ENCODE data around the gene FSCN2. TPM values are rescaled to one million over a fixed set of nuclear protein-coding genes. Genes with fewer than 3 reads are reported as not detected.
"Not testable (repeated sequence)": the region's sequence is repeated elsewhere in the genome, so short reads cannot be mapped to it uniquely, and the experiment has no call there.

The FSCN2 gene
- total RNA-seq, 3 donors from 2014 or later = 0.48 to 3.2 (median 1.6) TPM

- no peaks in the 10 kb centered on the region for H3K4me1 ChIP-seq
- peaks cover 4 to 5% of the 10 kb centered on the region in 2 donors for H3K27me3 ChIP-seq
- H3K36me3 ChIP-seq = no peaks in the 10 kb centered on the region
- no peak for DNase-seq (ENCODE audit: low spot score in 2 of 2)
- H3K9me3 ChIP-seq = no peaks in the 10 kb centered on the region
- intact Hi-C loops (cut with DNase I; ENCODE audit: low total_unique reads) = no loop called here
- H3K4me3 ChIP-seq = peak overlapping the region in 1 of 3 donors; percentile 51
- TF ChIP-seq POLR2A (IDR thresholded peaks at IDR 0.05) (no peak), CTCF (IDR thresholded peaks at IDR 0.05) (no peak), POLR2AphosphoS5 (IDR thresholded peaks at IDR 0.05) (no peak)
- H3K27ac ChIP-seq = no peak overlapping the region
Measured at GRCh38 chr17:81526662-81527571, 1.3 kb upstream of the FSCN2 start.

- Histone ChIP-seq H3K9me3 (no peaks in the 10 kb centered on the region), H3K27me3 (peaks cover 4 to 5% of the 10 kb centered on the region in 2 donors), H3K4me3 (peak overlapping the region in 2 of 3 donors; percentile 25 to 51), H3K4me1 (no peaks in the 10 kb centered on the region), H3K36me3 (no peaks in the 10 kb centered on the region), H3K27ac (no peak overlapping the region)
- TF ChIP-seq POLR2A (IDR thresholded peaks at IDR 0.05) (no peak), CTCF (IDR thresholded peaks at IDR 0.05) (no peak), POLR2AphosphoS5 (IDR thresholded peaks at IDR 0.05) (no peak)
- intact Hi-C loops (cut with DNase I; ENCODE audit: low total_unique reads) = no loop called here
- no peak for DNase-seq (ENCODE audit: low spot score in 2 of 2)
Measured at GRCh38 chr17:81528384-81528650, 140 bp downstream of the FSCN2 start.

- TF ChIP-seq POLR2AphosphoS5 (IDR thresholded peaks at IDR 0.05) (no peak), POLR2A (IDR thresholded peaks at IDR 0.05) (no peak), CTCF (IDR thresholded peaks at IDR 0.05) (no peak)
- Histone ChIP-seq H3K9me3 (no peaks in the 10 kb centered on the region), H3K4me3 (no peak overlapping the region), H3K4me1 (no peaks in the 10 kb centered on the region), H3K27me3 (peaks cover under 1 to 5% of the 10 kb centered on the region in 2 donors), H3K36me3 (no peaks in the 10 kb centered on the region), H3K27ac (no peak overlapping the region)
- DNase-seq (ENCODE audit: low spot score in 2 of 2) = no peak
- intact Hi-C loops (cut with DNase I; ENCODE audit: low total_unique reads) = no loop called here
Measured at GRCh38 chr17:81528651-81529436, 667 bp downstream of the FSCN2 start.

- Histone ChIP-seq H3K36me3 (no peaks in the 10 kb centered on the region), H3K9me3 (no peaks in the 10 kb centered on the region), H3K27me3 (peaks cover 0 to 5% of the 10 kb centered on the region in 2 donors), H3K27ac (no peak overlapping the region), H3K4me3 (no peak overlapping the region), H3K4me1 (no peaks in the 10 kb centered on the region)
- no peak for TF ChIP-seq POLR2A (IDR thresholded peaks at IDR 0.05)
- TF ChIP-seq POLR2AphosphoS5 (IDR thresholded peaks at IDR 0.05) = no peak
- intact Hi-C loops (cut with DNase I; ENCODE audit: low total_unique reads) = no loop called here
- no peak for DNase-seq (ENCODE audit: low spot score in 2 of 2)
Measured at GRCh38 chr17:81529437-81529803, 1.2 kb downstream of the FSCN2 start.

- H3K4me1 ChIP-seq; H3K27me3 ChIP-seq; H3K4me3 ChIP-seq; DNase-seq (ENCODE audit: low spot score in 2 of 2); H3K9me3 ChIP-seq; H3K36me3 ChIP-seq; H3K27ac ChIP-seq; intact Hi-C loops (cut with DNase I; ENCODE audit: low total_unique reads): not testable (repeated sequence)
Measured at GRCh38 chr17:81531013-81531412, 2.8 kb downstream of the FSCN2 start.

GRCh38 chr17:81531998-81532404 lies 3.8 kb downstream of the FSCN2 start:
- H3K4me1 ChIP-seq; H3K27ac ChIP-seq; intact Hi-C loops (cut with DNase I; ENCODE audit: low total_unique reads); H3K9me3 ChIP-seq; H3K4me3 ChIP-seq; DNase-seq (ENCODE audit: low spot score in 2 of 2); H3K36me3 ChIP-seq: not testable (repeated sequence)
- H3K27me3 ChIP-seq = peaks cover 0 to 16% of the 10 kb centered on the region in 2 donors

Measured in breast epithelium (tissue), 4 donors.